Globus pallidus (tissue), 1 donor: Measurements from ENCODE around the gene ZP3.
"Not testable (repeated sequence)": the region's sequence is repeated elsewhere in the genome, so short reads cannot be mapped to it uniquely, and the experiment has no call there.

ENCODE experiments used
- DNase-seq: peaks from one replicate; pipeline ENCODE4 v3.0.0-alpha.2; 2015; ENCODE audit warnings: low spot score

ZP3 gene

GRCh38 chr7:76424413-76425111 is at the start of gene ZP3:
Gene ZP3 (plus strand): TSS chr7:76424950. CDS start chr7:76424965, 15 bp downstream.
- DNase-seq = no peak

- no peak for DNase-seq
These were observed 49.5 kb upstream of the ZP3 start for GRCh38 chr7:76375251-76375650.

GRCh38 chr7:76377186-76377918 is 47.4 kb upstream of the ZP3 start:
- no peak for DNase-seq

GRCh38 chr7:76380623-76380966 is 44.2 kb upstream of the ZP3 start:
- no peak for DNase-seq

GRCh38 chr7:76381814-76382213 is 42.9 kb upstream of the ZP3 start:
- no peak for DNase-seq

- DNase-seq = no peak
These were observed 41.4 kb upstream of the ZP3 start for GRCh38 chr7:76383089-76383944.

GRCh38 chr7:76386691-76387260 is 38.0 kb upstream of the ZP3 start:
- no peak for DNase-seq

GRCh38 chr7:76387789-76388188 is 37.0 kb upstream of the ZP3 start:
- not testable (repeated sequence) for DNase-seq

- DNase-seq = no peak
These were observed 34.7 kb upstream of the ZP3 start for GRCh38 chr7:76390092-76390491.

GRCh38 chr7:76392531-76393115 is 32.1 kb upstream of the ZP3 start:
- DNase-seq = no peak

GRCh38 chr7:76393116-76394031 is 31.4 kb upstream of the ZP3 start:
- DNase-seq = peak; percentile 92

GRCh38 chr7:76394957-76395356 is 29.8 kb upstream of the ZP3 start:
- DNase-seq = no peak

GRCh38 chr7:76395605-76395964 is 29.2 kb upstream of the ZP3 start:
- not testable (repeated sequence) for DNase-seq

- DNase-seq = no peak
These were observed 28.6 kb upstream of the ZP3 start for GRCh38 chr7:76395965-76396726.

GRCh38 chr7:76396864-76397263 is 27.9 kb upstream of the ZP3 start:
- no peak for DNase-seq

GRCh38 chr7:76397409-76398183 is 27.2 kb upstream of the ZP3 start:
- DNase-seq = peak; percentile 53

- DNase-seq = no peak
These were observed 24.5 kb upstream of the ZP3 start for GRCh38 chr7:76400248-76400647.

GRCh38 chr7:76403097-76403496 is 21.7 kb upstream of the ZP3 start:
- not testable (repeated sequence) for DNase-seq

- no peak for DNase-seq
These were observed 20.8 kb upstream of the ZP3 start for GRCh38 chr7:76403780-76404494.
